PC-9 (cell line): ENCODE results near the gene SPRED3.

ENCODE experiments used
- CTCF ChIP-seq: fragments of 200-600 bp; sonication (generic); conservative IDR thresholded peaks from 2 replicates; pipeline ENCODE4 v1.6.1; 2017; ENCODE audit warnings: mixed run types, antibody characterized with exemption, mild to moderate bottlenecking, moderate library complexity
- EZH2 ChIP-seq: fragments of 200-600 bp; sonication (generic); IDR thresholded peaks from 2 replicates; pipeline ENCODE4 v1.8.0; 2017; ENCODE audit warnings: antibody characterized with exemption, low read depth

GRCh38 chr19:38378866-38379265 is 9.6 kb upstream of the SPRED3 start:
- no peak for TF ChIP-seq CTCF
- TF ChIP-seq EZH2 = no peak
